GM12892 (cell line): Measurements from ENCODE around the gene KRT25.

Experiments
- DNase-seq: peaks from one replicate; pipeline ENCODE4 v3.0.0; 2011; ENCODE audit not compliant: insufficient read length
- FAIRE-seq: peaks from 2 replicates; lab custom pipeline; 2011; peaks lifted over from hg19 to GRCh38; lab: Jason Lieb, UNC
- POLR2A ChIP-seq: IDR thresholded peaks from 2 replicates; pipeline ENCODE4 v1.6.1; 2011; ENCODE audit warnings: low read depth, low read length, control low read depth
- POLR2AphosphoS5 ChIP-seq: IDR thresholded peaks from 2 replicates; pipeline ENCODE4 v1.6.1; 2011; ENCODE audit warnings: low read depth, low read length, control low read depth
- TAF1 ChIP-seq: IDR thresholded peaks from 2 replicates; pipeline ENCODE4 v1.6.1; 2011; ENCODE audit warnings: low read depth, mild to moderate bottlenecking, control low read depth, low read length, borderline replicate concordance

KRT25 gene

DNA sequence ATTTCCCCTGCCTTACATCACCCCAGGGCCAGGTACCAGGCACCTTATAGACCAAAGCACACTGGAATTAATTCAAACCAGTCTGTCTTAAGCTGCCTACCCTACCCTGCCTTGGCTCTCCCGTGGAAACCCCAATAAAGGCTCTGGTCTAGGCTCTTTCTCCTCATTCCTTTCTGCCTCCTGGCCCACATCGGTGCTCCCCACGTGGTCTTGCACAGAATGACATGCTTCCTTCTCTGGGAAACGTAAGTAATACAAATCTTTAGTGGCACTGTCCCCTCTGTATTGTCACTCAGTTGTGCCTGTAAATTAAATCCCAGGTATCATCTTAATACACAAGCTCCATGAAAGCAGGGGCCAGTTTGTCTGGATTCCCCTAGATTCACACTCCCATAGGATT lies 16.6 kb downstream of the KRT25 start:
- TF ChIP-seq POLR2A, result no peak
- no peak for FAIRE-seq
- no peak for DNase-seq

DNA sequence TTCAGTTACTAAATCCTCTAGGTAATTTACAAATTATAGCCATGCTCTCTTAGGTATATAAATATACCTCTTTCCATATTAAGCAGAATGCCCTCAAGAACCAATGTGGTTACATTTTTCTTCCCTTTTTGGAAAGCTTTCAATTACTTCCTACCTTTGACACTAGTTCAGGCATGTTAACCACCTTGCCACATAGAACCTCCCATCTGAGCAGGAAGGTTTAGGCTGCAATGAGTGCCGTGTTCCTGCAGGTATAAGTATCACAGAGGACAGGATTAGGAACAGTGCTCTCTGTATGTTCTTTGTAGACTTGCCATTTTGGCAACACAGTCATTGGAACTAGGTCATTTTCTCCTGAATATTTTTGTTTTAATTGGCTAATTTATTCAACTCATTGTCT lies 20.1 kb downstream of the KRT25 start:
- no peak for DNase-seq
- no peak for FAIRE-seq
- TF ChIP-seq POLR2AphosphoS5 (no peak), TAF1 (no peak), POLR2A (no peak)

DNA sequence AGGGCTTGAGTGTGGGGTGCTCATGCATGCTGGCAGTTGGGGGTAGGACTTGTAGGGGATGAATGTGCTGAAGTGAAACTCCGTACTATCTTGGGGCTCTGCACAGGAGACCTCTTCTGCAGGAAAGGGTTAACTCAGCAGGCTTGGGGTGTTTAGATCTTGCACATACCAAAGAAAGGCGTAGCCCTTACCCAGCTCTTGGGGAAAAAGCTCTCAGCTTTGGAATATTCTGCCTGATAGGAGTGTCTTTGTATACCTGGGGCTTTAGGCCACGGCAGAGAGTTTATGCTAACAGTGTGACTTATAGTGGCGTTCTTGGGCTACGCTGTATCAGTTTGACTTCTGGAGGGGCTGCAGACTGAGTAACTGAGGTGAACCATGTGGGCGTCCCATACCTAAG lies 21.1 kb downstream of the KRT25 start:
- FAIRE-seq (no peak), DNase-seq (no peak)
- TF ChIP-seq POLR2A, result no peak
- TF ChIP-seq TAF1, result no peak
- TF ChIP-seq POLR2AphosphoS5, result no peak

DNA sequence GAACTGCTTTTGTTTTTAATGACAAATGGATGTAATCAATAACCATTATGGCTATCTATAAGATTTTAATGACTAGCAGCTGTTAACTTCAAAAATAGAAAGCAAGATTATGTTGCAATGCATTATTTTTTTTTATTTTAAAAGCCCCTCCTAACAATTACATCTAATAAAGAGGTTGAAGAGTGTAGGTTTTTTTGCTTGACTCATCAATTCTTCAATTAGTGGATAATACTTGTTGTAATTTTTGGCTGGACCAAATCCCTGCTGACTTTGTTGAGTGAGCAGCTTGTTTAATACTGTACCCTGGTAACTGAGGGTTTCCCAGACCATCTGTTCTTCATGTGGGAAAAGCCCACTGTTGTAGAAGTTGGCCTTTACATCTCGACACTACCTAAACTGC lies 24.2 kb downstream of the KRT25 start:
- TF ChIP-seq POLR2A (no peak), POLR2AphosphoS5 (no peak), TAF1 (no peak)
- DNase-seq (no peak), FAIRE-seq (no peak)

DNA sequence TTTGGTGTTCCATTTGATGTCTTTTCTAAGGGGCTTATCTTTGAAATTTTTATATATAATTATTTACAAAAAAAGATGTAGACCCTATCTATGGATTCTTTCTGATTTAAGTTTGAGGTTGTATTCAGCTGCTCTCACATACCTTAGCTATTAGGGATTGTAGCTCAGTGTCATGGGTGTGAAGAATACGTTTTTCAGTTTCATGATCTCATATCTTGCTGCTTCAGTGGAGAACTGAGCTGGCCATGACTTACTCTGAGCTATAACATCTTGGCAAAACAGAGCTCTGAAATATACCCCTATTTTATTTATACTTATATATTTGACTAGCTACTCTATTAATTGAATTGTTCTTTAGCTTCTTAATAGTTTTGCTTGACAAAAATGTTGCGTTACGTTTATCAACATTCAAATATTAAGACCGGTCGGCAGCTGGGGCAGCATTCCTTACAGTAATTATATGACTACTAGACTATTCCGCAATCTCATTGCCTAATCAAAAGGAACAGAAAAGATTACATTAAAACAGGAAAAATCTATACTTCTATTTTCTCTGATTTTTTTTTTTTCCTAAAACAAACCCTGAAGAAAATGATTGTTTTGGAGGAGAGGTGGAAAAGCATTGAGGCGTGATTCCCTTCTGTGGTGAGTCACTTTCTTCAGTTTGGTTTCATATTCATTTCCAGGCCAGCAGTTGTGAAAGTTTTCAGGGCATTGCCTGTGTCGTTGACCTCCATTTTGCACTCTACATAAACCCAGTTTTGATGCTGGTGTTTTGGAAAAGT lies 27.5 kb downstream of the KRT25 start:
- DNase-seq (peak; percentile 19), FAIRE-seq (peak; percentile 67)
- no peak for TF ChIP-seq POLR2AphosphoS5
- no peak for TF ChIP-seq POLR2A
- no peak for TF ChIP-seq TAF1

DNA sequence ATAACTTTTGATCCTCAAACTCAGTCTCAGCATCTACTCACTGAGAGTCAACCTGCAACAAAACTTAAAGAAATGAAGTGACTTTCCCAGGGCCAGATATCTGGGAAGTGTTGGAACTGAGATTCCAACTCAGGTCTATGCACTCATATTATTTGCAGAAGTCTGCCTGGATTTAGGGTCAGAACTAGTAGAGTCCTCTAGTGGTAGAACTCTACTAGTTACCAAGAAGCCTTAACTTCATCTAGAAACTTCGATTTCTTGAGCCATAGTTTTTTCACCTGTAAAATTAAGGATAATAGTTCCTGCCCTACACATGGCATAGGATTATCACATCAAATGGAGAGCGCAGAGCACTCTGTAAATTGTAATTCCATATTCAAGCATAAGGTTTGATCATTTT lies 28.2 kb downstream of the KRT25 start:
- FAIRE-seq (no peak), DNase-seq (no peak)

DNA sequence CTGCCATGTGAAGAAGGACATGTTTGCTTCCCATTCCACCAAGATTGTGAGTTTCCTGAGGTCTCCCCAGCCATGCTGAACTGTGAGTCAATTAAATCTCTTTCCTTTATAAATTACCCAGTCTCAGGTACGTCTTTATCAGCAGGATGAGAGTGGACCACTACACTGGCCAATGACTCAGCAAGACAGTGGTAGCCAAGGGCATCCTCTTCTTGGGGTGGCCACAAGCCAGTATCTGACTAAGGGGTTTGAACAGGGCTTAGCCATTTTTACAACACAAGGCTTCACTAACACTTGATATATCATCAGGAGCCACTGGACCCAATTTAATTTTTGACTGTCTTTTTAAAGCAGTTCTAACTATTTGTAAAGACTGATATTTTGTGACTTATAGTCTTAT lies 30.5 kb downstream of the KRT25 start:
- FAIRE-seq (no peak), DNase-seq (no peak)
- TF ChIP-seq POLR2A (no peak), POLR2AphosphoS5 (no peak), TAF1 (no peak)

More for the DNA sequence above, 28.2 kb downstream of the KRT25 start:
- no peak for TF ChIP-seq TAF1

DNA sequence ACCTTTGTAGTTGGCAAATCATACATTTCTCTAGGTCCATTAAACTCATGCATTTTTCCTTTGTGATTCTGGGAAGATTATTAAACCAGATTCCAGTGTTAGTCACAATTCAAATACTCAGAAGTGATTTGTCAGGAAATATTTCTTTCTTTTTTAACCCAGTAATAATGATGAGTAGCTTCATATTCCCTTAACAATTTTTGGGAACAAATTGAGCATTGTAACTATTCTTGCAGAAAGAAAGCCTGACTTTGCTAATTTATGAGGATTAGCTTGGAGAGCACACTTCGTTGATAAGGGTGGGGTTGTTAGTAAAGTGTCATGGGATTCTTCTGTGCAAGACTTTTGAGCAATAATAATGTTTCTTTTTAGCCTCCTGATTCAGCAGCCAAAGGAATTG lies 32.9 kb downstream of the KRT25 start:
- DNase-seq (no peak), FAIRE-seq (no peak)
- no peak for TF ChIP-seq POLR2A
- no peak for TF ChIP-seq TAF1
- TF ChIP-seq POLR2AphosphoS5, result no peak

DNA sequence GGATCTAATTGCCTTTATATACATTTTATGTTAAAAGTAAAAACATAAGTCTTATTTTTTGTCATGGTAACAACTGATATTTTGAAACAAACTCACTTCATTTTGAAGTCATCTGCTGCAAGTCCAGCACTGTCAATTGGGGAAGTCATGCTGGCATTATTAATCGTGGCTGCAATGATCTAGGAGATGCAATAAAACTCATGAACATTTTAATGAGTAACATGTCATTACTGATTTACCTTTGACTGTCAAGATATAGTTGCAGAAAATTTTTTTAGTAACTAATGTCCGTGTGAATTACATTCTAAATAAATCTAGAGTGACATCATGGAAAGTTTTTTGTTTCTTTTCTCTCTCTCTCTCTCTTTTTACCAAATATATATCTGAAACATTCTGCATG lies 34.2 kb downstream of the KRT25 start:
- FAIRE-seq (no peak), DNase-seq (no peak)
- TF ChIP-seq POLR2AphosphoS5 (no peak), POLR2A (no peak), TAF1 (no peak)

DNA sequence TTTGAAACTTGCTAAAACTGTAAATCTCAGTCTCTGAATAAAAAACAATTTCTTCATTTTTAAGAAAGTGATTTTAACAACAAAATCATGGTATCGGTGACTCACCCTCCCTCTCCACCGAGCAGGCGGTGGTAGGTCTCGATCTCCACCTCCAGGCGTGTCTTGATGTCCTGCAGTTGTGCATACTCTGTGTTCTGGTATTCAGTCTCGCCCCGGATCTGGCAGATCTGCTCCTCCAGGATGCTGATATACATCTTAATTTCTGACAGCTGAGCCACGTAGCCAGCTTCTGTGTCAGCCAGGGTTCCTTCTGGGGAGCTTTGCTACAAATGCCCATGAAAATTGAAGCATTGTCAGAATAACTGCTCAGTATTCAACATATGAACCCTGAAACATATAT lies 36.2 kb downstream of the KRT25 start:
- TF ChIP-seq POLR2A (no peak), POLR2AphosphoS5 (no peak), TAF1 (no peak)
- DNase-seq, result no peak
- FAIRE-seq, result no peak

DNA sequence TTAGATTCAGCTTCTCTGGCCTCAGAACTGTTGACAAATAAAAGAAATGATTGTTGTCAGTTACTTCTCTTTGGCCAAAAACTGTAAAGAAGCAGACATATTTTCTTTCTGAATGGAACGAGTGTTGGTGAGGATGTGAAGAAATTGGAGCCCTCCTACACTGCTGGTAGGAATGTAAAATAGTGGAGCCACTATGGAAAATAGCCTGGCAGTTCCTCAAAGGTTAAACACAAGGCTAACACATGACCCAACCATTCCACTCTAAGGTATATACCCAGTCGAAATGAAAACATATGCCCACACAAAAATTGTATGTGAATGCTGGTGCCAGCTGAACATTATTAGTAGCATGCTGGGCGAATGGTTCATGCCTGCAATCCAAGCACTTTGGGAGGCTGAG lies 37.4 kb downstream of the KRT25 start:
- FAIRE-seq (no peak), DNase-seq (no peak)
- no peak for TF ChIP-seq POLR2A
- TF ChIP-seq POLR2AphosphoS5, result no peak
- TF ChIP-seq TAF1, result no peak

DNA sequence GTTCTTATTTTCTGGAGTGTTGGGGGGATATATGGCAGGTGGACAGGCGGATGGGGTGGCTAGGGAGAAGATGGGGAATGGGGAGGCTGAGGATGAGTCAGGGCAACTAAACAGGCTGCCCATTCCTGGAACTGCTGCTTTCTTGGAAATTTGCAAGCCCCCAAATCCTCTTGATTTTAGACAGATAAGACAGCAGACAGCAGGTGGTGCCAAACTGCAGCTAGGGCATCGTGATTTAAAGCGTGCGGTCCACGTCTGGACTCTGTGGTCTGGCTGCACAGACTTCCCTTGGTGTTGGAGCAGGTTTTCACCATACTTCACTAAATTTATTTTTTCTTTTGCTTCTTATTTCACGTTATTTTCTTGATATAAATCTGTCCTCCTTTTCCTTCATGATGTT lies 40.7 kb downstream of the KRT25 start:
- FAIRE-seq, result no peak
- DNase-seq, result no peak
- TF ChIP-seq POLR2AphosphoS5 (no peak), TAF1 (no peak), POLR2A (no peak)

DNA sequence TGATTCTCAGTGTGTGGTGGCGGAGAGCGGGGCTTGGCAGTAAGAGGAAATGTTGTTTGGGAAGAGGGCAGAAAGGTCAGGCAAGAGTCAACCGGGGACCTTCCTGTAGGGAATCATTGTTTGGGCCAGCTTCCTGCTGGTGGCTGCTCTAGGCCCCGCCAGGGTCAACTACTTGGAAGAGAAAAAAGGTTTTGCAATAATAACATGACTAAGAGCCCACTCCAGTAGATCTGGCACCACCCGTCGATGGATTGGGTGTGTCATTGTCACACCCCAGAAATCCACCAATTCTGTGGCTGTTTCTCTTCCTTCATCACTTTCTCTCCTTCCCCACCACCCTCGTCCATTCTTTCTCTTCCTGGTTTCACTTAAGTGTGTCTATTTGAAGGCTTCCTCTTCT lies 47.4 kb downstream of the KRT25 start:
- DNase-seq (no peak), FAIRE-seq (no peak)
- TF ChIP-seq TAF1 (no peak), POLR2A (no peak), POLR2AphosphoS5 (no peak)
